SK-N-SH treated with all-trans-retinoic acid at 6 μM for 48 hours (cell line): ENCODE results near the gene C15orf61.

Experiments used
- ATAC-seq: fragments of 200-7000 bp; cut with Tn5 transposase; 3 replicates; pipeline ENCODE4 v1.9.1; 2020; ENCODE audit warnings: mild to moderate bottlenecking, moderate library complexity
- ARNTL ChIP-seq: fragments of 450-650 bp; formaldehyde crosslinking; IDR thresholded peaks from 2 replicates; pipeline ENCODE4 v1.5.0; 2020; ENCODE audit warnings: low read depth, mild to moderate bottlenecking, moderate library complexity, borderline replicate concordance
- BACH2 ChIP-seq: fragments of 250-450 bp; sonication (Bioruptor Pico); IDR thresholded peaks from 2 replicates; pipeline ENCODE4 v1.9.0; 2021; ENCODE audit warnings: mild to moderate bottlenecking, borderline replicate concordance
- CSDC2 ChIP-seq: fragments of 250-450 bp; sonication (Bioruptor Pico); IDR thresholded peaks from 2 replicates; pipeline ENCODE4 v1.5.0; 2020; ENCODE audit warnings: mild to moderate bottlenecking, moderate library complexity
- ESRRG ChIP-seq: fragments of 250-450 bp; sonication (Bioruptor Pico); IDR thresholded peaks from 2 replicates; pipeline ENCODE4 v1.6.1; 2021; ENCODE audit warnings: mild to moderate bottlenecking
- GLIS3 ChIP-seq: fragments of 250-450 bp; sonication (Bioruptor Pico); IDR thresholded peaks from 2 replicates; pipeline ENCODE4 v1.5.0; 2020; ENCODE audit warnings: mild to moderate bottlenecking, moderate library complexity
- ISL1 ChIP-seq: fragments of 250-450 bp; sonication (Bioruptor Pico); IDR thresholded peaks from 2 replicates; pipeline ENCODE4 v2.1.2; 2022; ENCODE audit warnings: mild to moderate bottlenecking, moderate library complexity
- PATZ1 ChIP-seq: fragments of 250-450 bp; sonication (Bioruptor Pico); IDR thresholded peaks from 2 replicates; pipeline ENCODE4 v1.8.0; 2020; ENCODE audit warnings: mild to moderate bottlenecking, moderate library complexity, borderline replicate concordance
- PPARA ChIP-seq: fragments of 250-450 bp; sonication (Bioruptor Pico); IDR thresholded peaks from 2 replicates; pipeline ENCODE4 v1.5.0; 2020; ENCODE audit warnings: mild to moderate bottlenecking, borderline replicate concordance
- RARB ChIP-seq: fragments of 250-450 bp; sonication (Bioruptor Pico); IDR thresholded peaks from 2 replicates; pipeline ENCODE4 v1.8.0; 2021; ENCODE audit warnings: mild to moderate bottlenecking, moderate library complexity
- SNAI2 ChIP-seq: fragments of 250-450 bp; sonication (Bioruptor Pico); IDR thresholded peaks from 2 replicates; pipeline ENCODE4 v1.5.0; 2020; ENCODE audit warnings: mild to moderate bottlenecking, moderate library complexity
- TCF4 ChIP-seq: fragments of 250-450 bp; sonication (Bioruptor Pico); IDR thresholded peaks from 2 replicates; pipeline ENCODE4 v1.8.0; 2021; ENCODE audit warnings: mild to moderate bottlenecking, moderate library complexity, borderline replicate concordance
- TOX ChIP-seq: fragments of 250-450 bp; sonication (Bioruptor Pico); IDR thresholded peaks from 2 replicates; pipeline ENCODE4 v1.8.0; 2021; ENCODE audit warnings: mild to moderate bottlenecking, moderate library complexity, borderline replicate concordance
- ZC3H10 ChIP-seq: fragments of 250-450 bp; sonication (Bioruptor Pico); IDR thresholded peaks from 2 replicates; pipeline ENCODE4 v1.5.1; 2021; ENCODE audit warnings: mild to moderate bottlenecking, moderate library complexity
- ZFP3 ChIP-seq: fragments of 250-450 bp; sonication (Bioruptor Pico); IDR thresholded peaks from 2 replicates; pipeline ENCODE4 v1.5.0; 2020; ENCODE audit warnings: mild to moderate bottlenecking, moderate library complexity
- ZFP30 ChIP-seq: fragments of 450-650 bp; formaldehyde crosslinking; IDR thresholded peaks from 2 replicates; pipeline ENCODE4 v1.5.0; 2022; ENCODE audit warnings: mild to moderate bottlenecking, moderate library complexity
- ZNF565 ChIP-seq: fragments of 450-650 bp; formaldehyde crosslinking; conservative IDR thresholded peaks from 2 replicates; pipeline ENCODE4 v1.5.0; 2020; ENCODE audit warnings: low read depth, mild to moderate bottlenecking, moderate library complexity
- ZNF70 ChIP-seq: fragments of 450-650 bp; formaldehyde crosslinking; IDR thresholded peaks from 2 replicates; pipeline ENCODE4 v1.5.0; 2020; ENCODE audit warnings: mild to moderate bottlenecking, moderate library complexity
- ZNF8 ChIP-seq: fragments of 450-650 bp; formaldehyde crosslinking; IDR thresholded peaks from 2 replicates; pipeline ENCODE4 v1.5.0; 2020; ENCODE audit warnings: mild to moderate bottlenecking, moderate library complexity
- TF ChIP-seq, protein P1 (sequence below): fragments of 250-450 bp; sonication (Bioruptor Pico); IDR thresholded peaks from 2 replicates; pipeline ENCODE4 v1.5.0; 2020; ENCODE audit warnings: mild to moderate bottlenecking, moderate library complexity
- TF ChIP-seq, protein P2 (sequence below): fragments of 250-450 bp; sonication (Bioruptor Pico); IDR thresholded peaks from 2 replicates; pipeline ENCODE4 v1.8.0; 2021; ENCODE audit warnings: low read depth, mild to moderate bottlenecking, moderate library complexity, borderline replicate concordance
- TF ChIP-seq, protein P3 (sequence below): fragments of 250-450 bp; sonication (Bioruptor Pico); IDR thresholded peaks from 2 replicates; pipeline ENCODE4 v1.5.1; 2021; ENCODE audit warnings: mild to moderate bottlenecking, moderate library complexity

Gene C15orf61

GRCh38 chr15:67559576-67559975, 38.6 kb downstream of the C15orf61 start:
- no peak for ATAC-seq
- TF ChIP-seq ZNF70 (CRISPR knock-in tag): no peak
- no peak for TF ChIP-seq SNAI2 (CRISPR knock-in tag)
- no peak for TF ChIP-seq TCF4 (CRISPR knock-in tag)
- no peak for TF ChIP-seq ZFP30 (CRISPR knock-in tag)
- TF ChIP-seq PPARA: no peak
- no peak for TF ChIP-seq CSDC2
- no peak for TF ChIP-seq RARB (CRISPR knock-in tag)
- no peak for TF ChIP-seq ESRRG
- no peak for TF ChIP-seq TOX
- no peak for TF ChIP-seq ZNF8 (CRISPR knock-in tag)
- TF ChIP-seq, protein P1, sequence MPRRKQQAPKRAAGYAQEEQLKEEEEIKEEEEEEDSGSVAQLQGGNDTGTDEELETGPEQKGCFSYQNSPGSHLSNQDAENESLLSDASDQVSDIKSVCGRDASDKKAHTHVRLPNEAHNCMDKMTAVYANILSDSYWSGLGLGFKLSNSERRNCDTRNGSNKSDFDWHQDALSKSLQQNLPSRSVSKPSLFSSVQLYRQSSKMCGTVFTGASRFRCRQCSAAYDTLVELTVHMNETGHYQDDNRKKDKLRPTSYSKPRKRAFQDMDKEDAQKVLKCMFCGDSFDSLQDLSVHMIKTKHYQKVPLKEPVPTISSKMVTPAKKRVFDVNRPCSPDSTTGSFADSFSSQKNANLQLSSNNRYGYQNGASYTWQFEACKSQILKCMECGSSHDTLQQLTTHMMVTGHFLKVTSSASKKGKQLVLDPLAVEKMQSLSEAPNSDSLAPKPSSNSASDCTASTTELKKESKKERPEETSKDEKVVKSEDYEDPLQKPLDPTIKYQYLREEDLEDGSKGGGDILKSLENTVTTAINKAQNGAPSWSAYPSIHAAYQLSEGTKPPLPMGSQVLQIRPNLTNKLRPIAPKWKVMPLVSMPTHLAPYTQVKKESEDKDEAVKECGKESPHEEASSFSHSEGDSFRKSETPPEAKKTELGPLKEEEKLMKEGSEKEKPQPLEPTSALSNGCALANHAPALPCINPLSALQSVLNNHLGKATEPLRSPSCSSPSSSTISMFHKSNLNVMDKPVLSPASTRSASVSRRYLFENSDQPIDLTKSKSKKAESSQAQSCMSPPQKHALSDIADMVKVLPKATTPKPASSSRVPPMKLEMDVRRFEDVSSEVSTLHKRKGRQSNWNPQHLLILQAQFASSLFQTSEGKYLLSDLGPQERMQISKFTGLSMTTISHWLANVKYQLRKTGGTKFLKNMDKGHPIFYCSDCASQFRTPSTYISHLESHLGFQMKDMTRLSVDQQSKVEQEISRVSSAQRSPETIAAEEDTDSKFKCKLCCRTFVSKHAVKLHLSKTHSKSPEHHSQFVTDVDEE: no peak
- TF ChIP-seq, protein P2, sequence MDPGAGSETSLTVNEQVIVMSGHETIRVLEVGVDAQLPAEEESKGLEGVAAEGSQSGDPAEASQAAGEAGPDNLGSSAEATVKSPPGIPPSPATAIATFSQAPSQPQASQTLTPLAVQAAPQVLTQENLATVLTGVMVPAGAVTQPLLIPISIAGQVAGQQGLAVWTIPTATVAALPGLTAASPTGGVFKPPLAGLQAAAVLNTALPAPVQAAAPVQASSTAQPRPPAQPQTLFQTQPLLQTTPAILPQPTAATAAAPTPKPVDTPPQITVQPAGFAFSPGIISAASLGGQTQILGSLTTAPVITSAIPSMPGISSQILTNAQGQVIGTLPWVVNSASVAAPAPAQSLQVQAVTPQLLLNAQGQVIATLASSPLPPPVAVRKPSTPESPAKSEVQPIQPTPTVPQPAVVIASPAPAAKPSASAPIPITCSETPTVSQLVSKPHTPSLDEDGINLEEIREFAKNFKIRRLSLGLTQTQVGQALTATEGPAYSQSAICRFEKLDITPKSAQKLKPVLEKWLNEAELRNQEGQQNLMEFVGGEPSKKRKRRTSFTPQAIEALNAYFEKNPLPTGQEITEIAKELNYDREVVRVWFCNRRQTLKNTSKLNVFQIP: no peak
- no peak for TF ChIP-seq ZNF565 (CRISPR knock-in tag)
- no peak for TF ChIP-seq ARNTL (CRISPR knock-in tag)
- TF ChIP-seq BACH2 (CRISPR knock-in tag): no peak
- no peak for TF ChIP-seq GLIS3
- TF ChIP-seq ISL1 (CRISPR knock-in tag): no peak
- TF ChIP-seq ZC3H10 (CRISPR knock-in tag): no peak

- TF ChIP-seq, protein P1: no peak
- TF ChIP-seq ZFP3 (CRISPR knock-in tag) (no peak), PPARA (no peak), TOX (no peak), BACH2 (CRISPR knock-in tag) (no peak), ZNF8 (CRISPR knock-in tag) (no peak), PATZ1 (CRISPR knock-in tag) (no peak), ZFP30 (CRISPR knock-in tag) (no peak), ESRRG (no peak), CSDC2 (no peak), ZNF70 (CRISPR knock-in tag) (no peak)
- TF ChIP-seq, protein P3, sequence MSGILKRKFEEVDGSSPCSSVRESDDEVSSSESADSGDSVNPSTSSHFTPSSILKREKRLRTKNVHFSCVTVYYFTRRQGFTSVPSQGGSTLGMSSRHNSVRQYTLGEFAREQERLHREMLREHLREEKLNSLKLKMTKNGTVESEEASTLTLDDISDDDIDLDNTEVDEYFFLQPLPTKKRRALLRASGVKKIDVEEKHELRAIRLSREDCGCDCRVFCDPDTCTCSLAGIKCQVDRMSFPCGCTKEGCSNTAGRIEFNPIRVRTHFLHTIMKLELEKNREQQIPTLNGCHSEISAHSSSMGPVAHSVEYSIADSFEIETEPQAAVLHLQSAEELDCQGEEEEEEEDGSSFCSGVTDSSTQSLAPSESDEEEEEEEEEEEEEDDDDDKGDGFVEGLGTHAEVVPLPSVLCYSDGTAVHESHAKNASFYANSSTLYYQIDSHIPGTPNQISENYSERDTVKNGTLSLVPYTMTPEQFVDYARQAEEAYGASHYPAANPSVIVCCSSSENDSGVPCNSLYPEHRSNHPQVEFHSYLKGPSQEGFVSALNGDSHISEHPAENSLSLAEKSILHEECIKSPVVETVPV (CRISPR knock-in tag): no peak
- TF ChIP-seq, protein P2: no peak
These were observed 39.4 kb downstream of the C15orf61 start for GRCh38 chr15:67560320-67560719.

More at GRCh38 chr15:67560320-67560719, 39.4 kb downstream of the C15orf61 start:
- no peak for ATAC-seq
